Lung (tissue), 12 donors: Measurements from ENCODE around the gene REEP3. TPM values are rescaled to one million over a fixed set of nuclear protein-coding genes. Genes with fewer than 3 reads are reported as not detected.

Source experiments
- ATAC-seq: fragments of 200-7000 bp; cut with Tn5 transposase; one replicate; pipeline ENCODE4 v1.9.1; 2020; ENCODE audit warnings: moderate number of reproducible peaks; ENCODE audit not compliant: insufficient read depth, low FRiP score
- DNase-seq, 3 donors: peaks; one replicate each; pipeline ENCODE4 v3.0.0-alpha.2; 2013 to 2017
- H3K27ac ChIP-seq, 2 donors: one replicate each; pipeline ENCODE4 v1.5.1; 2013; ENCODE audit warnings: mild to moderate bottlenecking in 2 of 2, moderate library complexity in 2 of 2, control low read depth in 1 of 2, inconsistent platforms in 1 of 2, low read depth in 1 of 2, low read length in 1 of 2
- H3K27me3 ChIP-seq, 3 donors: one replicate each; pipeline ENCODE4 v1.5.1; 2013; ENCODE audit warnings: low read length in 2 of 3; ENCODE audit not compliant: control insufficient read depth in 3 of 3, insufficient read depth in 3 of 3
- H3K36me3 ChIP-seq, 4 donors: one replicate each; pipeline ENCODE4 v1.5.1; 2013; ENCODE audit warnings: low read length in 4 of 4, mild to moderate bottlenecking in 1 of 4, moderate library complexity in 1 of 4; ENCODE audit not compliant: control insufficient read depth in 4 of 4, insufficient read depth in 4 of 4
- H3K4me1 ChIP-seq, 5 donors: one replicate each; pipeline ENCODE4 v1.5.1; 2013; ENCODE audit warnings: low read length in 5 of 5, mild to moderate bottlenecking in 2 of 5, moderate library complexity in 1 of 5; ENCODE audit not compliant: control insufficient read depth in 5 of 5, insufficient read depth in 5 of 5
- H3K4me3 ChIP-seq: one replicate; pipeline ENCODE4 v1.5.1; 2013; ENCODE audit warnings: mild to moderate bottlenecking, control low read depth, moderate library complexity
- H3K9ac ChIP-seq, 2 donors: one replicate each; pipeline ENCODE4 v1.5.1; 2013; ENCODE audit warnings: low read length in 2 of 2, control low read depth in 1 of 2; ENCODE audit not compliant: insufficient read depth in 1 of 2
- H3K9me3 ChIP-seq, 4 donors: one replicate each; pipeline ENCODE4 v1.5.1; 2013; ENCODE audit warnings: low read length in 3 of 4, mild to moderate bottlenecking in 1 of 4, moderate library complexity in 1 of 4; ENCODE audit not compliant: control insufficient read depth in 4 of 4, insufficient read depth in 3 of 4
- CTCF ChIP-seq: IDR thresholded peaks from 2 replicates; pipeline ENCODE4 v1.5.1; 2012; ENCODE audit warnings: mild to moderate bottlenecking; ENCODE audit errors: control extremely low read depth, extremely low read depth
- WGBS, 2 donors: extraction: QIAGEN DNeasy Blood & Tissue Kit; methylation state at CpG; one replicate each; pipeline ENCODE4 v1.1.7; 2013; 5-methylcytosine and 5-hydroxymethylcytosine counted together
- polyA plus RNA-seq, 2 donors: library from polyadenylated mRNA; stranded (reverse); fragments of 200-250 nt; gene quantifications; one replicate each; pipeline ENCODE4 v1.2.1, GENCODE V29; 2013
- total RNA-seq, 2 donors: library from RNA; depleted of rRNA in 1 of 2; stranded (reverse); fragments of >200 nt in 1 of 2; gene quantifications; one replicate each; pipeline ENCODE4 v1.2.1, GENCODE V29; 2014 to 2021
- donor health status: control.
- donor health status: control.
- donor health status: Bipolar disorder and iron deficiency.
- donor health status: healthy.
- donor health status: DM: yes; HTN: yes; CAD: no.

The REEP3 gene
- total and polyA plus RNA-seq, 4 donors, result 11.5 to 45.9 (median 24.5) TPM

GRCh38 chr10:63611078-63611477 is 89.9 kb downstream of the REEP3 start:
- Histone ChIP-seq H3K27me3 (no peaks in the 10 kb centered on the region), H3K9ac (no peak overlapping the region), H3K9me3 (no peaks in the 10 kb centered on the region), H3K4me1 (peaks cover 0 to 14% (median 0%) of the 10 kb centered on the region in 5 donors), H3K4me3 (no peak overlapping the region), H3K27ac (no peak overlapping the region), H3K36me3 (peaks cover 0 to 6% (median 2%) of the 10 kb centered on the region in 4 donors)
- TF ChIP-seq CTCF, result no peak
- 69 to 92% methylated on average over 2 of the region's 2 CpGs for WGBS, 2 donors
- ATAC-seq, result no peak
- no peak for DNase-seq

- H3K27me3 ChIP-seq, result no peaks in the 10 kb centered on the region
- DNase-seq (peak; percentile 87 to 96 (median 95)), ATAC-seq (no peak)
- H3K4me1 ChIP-seq, result peaks cover 0 to 19% (median 0%) of the 10 kb centered on the region in 5 donors
- no peaks in the 10 kb centered on the region for H3K9me3 ChIP-seq
- 68 to 95% methylated on average over 2 of the region's 2 CpGs for WGBS, 2 donors
- H3K36me3 ChIP-seq, result peaks cover 0 to 12% (median 2%) of the 10 kb centered on the region in 4 donors
- TF ChIP-seq CTCF, result no peak
- no peak overlapping the region for H3K9ac ChIP-seq
- H3K27ac ChIP-seq, result peak overlapping the region in 1 of 2 donors; percentile 10
- no peak overlapping the region for H3K4me3 ChIP-seq
Observed at GRCh38 chr10:63614371-63614891, 93.2 kb downstream of the REEP3 start.

- no peak overlapping the region for H3K27ac ChIP-seq
- peaks cover 0 to 25% (median 0%) of the 10 kb centered on the region in 5 donors for H3K4me1 ChIP-seq
- WGBS, 2 donors, result 94 to 97% methylated on average over 3 of the region's 3 CpGs
- ATAC-seq (no peak), DNase-seq (no peak)
- H3K27me3 ChIP-seq, result no peaks in the 10 kb centered on the region
- no peaks in the 10 kb centered on the region for H3K9me3 ChIP-seq
- TF ChIP-seq CTCF, result no peak
- peaks cover 0 to 12% (median 2%) of the 10 kb centered on the region in 4 donors for H3K36me3 ChIP-seq
- H3K4me3 ChIP-seq, result no peak overlapping the region
- no peak overlapping the region for H3K9ac ChIP-seq
Observed at GRCh38 chr10:63618552-63618951, 97.4 kb downstream of the REEP3 start.

- Histone ChIP-seq H3K27ac (no peak overlapping the region), H3K4me3 (no peak overlapping the region), H3K4me1 (peaks cover 0 to 19% (median 0%) of the 10 kb centered on the region in 5 donors), H3K9me3 (no peaks in the 10 kb centered on the region), H3K9ac (peak overlapping the region in 1 of 2 donors; percentile 29), H3K27me3 (no peaks in the 10 kb centered on the region), H3K36me3 (peaks cover 0 to 9% (median 2%) of the 10 kb centered on the region in 4 donors)
- no peak for ATAC-seq
- peak; percentile 56 to 76 (median 73) for DNase-seq
- TF ChIP-seq CTCF, result no peak
- 89 to 91% methylated on average over 7 of the region's 7 CpGs for WGBS, 2 donors
Observed at GRCh38 chr10:63619426-63619825, 98.2 kb downstream of the REEP3 start.
